Fibroblast of the aortic adventitia (primary cell): Measurements from ENCODE around the gene UPF3A. TPM values are rescaled to one million over a fixed set of nuclear protein-coding genes. Genes with fewer than 3 reads are reported as not detected.

ENCODE experiments used
- DNase-seq: peaks from one replicate; pipeline ENCODE4 v3.0.0-alpha.2; 2010; ENCODE audit warnings: low read depth
- H3K4me3 ChIP-seq: 2 replicates; pipeline ENCODE4 v1.5.1; 2011; ENCODE audit warnings: low read depth, mild to moderate bottlenecking, control low read depth, low read length, moderate library complexity
- CTCF ChIP-seq: IDR thresholded peaks from 2 replicates; pipeline ENCODE4 v1.5.1; 2011; ENCODE audit warnings: mild to moderate bottlenecking, low read length, control low read depth, inconsistent platforms; ENCODE audit not compliant: insufficient read depth
- total RNA-seq: library from RNA; depleted of rRNA; stranded (reverse); fragments of >200 nt; gene quantifications from 2 replicates; pipeline ENCODE4 v1.2.3, GENCODE V29; 2012; ENCODE audit warnings: low replicate concordance

Gene UPF3A
- total RNA-seq, 1 donor = 32.1 TPM

GRCh38 chr13:114304346-114305034 is 23.1 kb downstream of the UPF3A start:
- no peak for DNase-seq
- no peak overlapping the region for H3K4me3 ChIP-seq
- no peak for TF ChIP-seq CTCF

GRCh38 chr13:114309086-114309485 is 27.7 kb downstream of the UPF3A start:
- TF ChIP-seq CTCF = no peak
- no peak for DNase-seq
- H3K4me3 ChIP-seq = no peak overlapping the region

- TF ChIP-seq CTCF = no peak
- no peak for DNase-seq
- H3K4me3 ChIP-seq = no peak overlapping the region
These were observed 28.5 kb downstream of the UPF3A start for GRCh38 chr13:114309806-114310410.

GRCh38 chr13:114310956-114311355 is 29.6 kb downstream of the UPF3A start:
- TF ChIP-seq CTCF = no peak
- DNase-seq = peak; percentile 49
- no peak overlapping the region for H3K4me3 ChIP-seq

- TF ChIP-seq CTCF = no peak
- no peak for DNase-seq
- no peak overlapping the region for H3K4me3 ChIP-seq
These were observed 30.0 kb downstream of the UPF3A start for GRCh38 chr13:114311387-114311786.

- TF ChIP-seq CTCF = no peak
- peak; percentile 21 for DNase-seq
These were observed 30.5 kb downstream of the UPF3A start for GRCh38 chr13:114311908-114312307.

More at GRCh38 chr13:114311908-114312307, 30.5 kb downstream of the UPF3A start:
- no peak overlapping the region for H3K4me3 ChIP-seq
